ENCODE data around the gene ZNF134. TPM values are rescaled to one million over a fixed set of nuclear protein-coding genes. Genes with fewer than 3 reads are reported as not detected.
A peak's percentile ranks its signal among the peaks of the same experiment; 100 is the strongest.

ZNF134 gene
- total and polyA plus RNA-seq, 9 of the 15 experiments (the other 6 are each of a cell fraction or from before 2014, with no cell fraction given): 1.3 to 10.0 (median 5.7) TPM

GRCh38 chr19:57665261-57665806, 51.3 kb downstream of the ZNF134 start:
- no peak for DNase-seq (ENCODE audit: extremely low read depth in 1 of 4, low spot score in 3 of 4)
- 2% methylated on average over 9 of the region's 9 CpGs for WGBS (ENCODE audit: insufficient coverage, low coverage, missing lambda C conversion rate)
- Histone ChIP-seq H3K79me2 (ENCODE audit: control insufficient read depth, insufficient read depth, low read length) (no peaks in the 10 kb centered on the region), H3K4me1 (replicated peaks in 1 of 2; ENCODE audit: control insufficient read depth in 2 of 2, insufficient read depth in 2 of 2, low read length in 2 of 2) (peaks cover 0 to 8% of the 10 kb centered on the region in 2 experiments; a peak in 3 of 5 replicates), H3K4me3 (no peak overlapping the region), H3K27ac (ENCODE audit: extremely low read depth, low read depth, low read length) (no peak overlapping the region), H3K9me1 (ENCODE audit: control insufficient read depth, insufficient read depth, low read length) (no peaks in the 10 kb centered on the region), H3K4me2 (ENCODE audit: insufficient read depth, low read length) (no peak overlapping the region), H4K20me1 (replicated peaks; ENCODE audit: control insufficient read depth, insufficient read depth, low read length) (no peaks in the 10 kb centered on the region), H2AFZ (ENCODE audit: low read depth, low read length) (peak overlapping the region; percentile 70; the same call in 1 of the 2 replicates), H3K9me3 (replicated peaks; ENCODE audit: control insufficient read depth, insufficient read depth, low read depth, low read length) (no peaks in the 10 kb centered on the region), H3K9ac (ENCODE audit: insufficient read depth in 1 of 2, low read depth in 2 of 2, low read length in 2 of 2) (no peak overlapping the region), H3K27me3 (ENCODE audit: control insufficient read depth in 2 of 2, insufficient read depth in 2 of 2, low read length in 2 of 2) (peaks cover 12 to 20% of the 10 kb centered on the region in 2 experiments), H3K36me3 (ENCODE audit: control insufficient read depth, insufficient read depth, low read length) (no peaks in the 10 kb centered on the region)
- in situ Hi-C loops (cut with MboI) (no loop called here), intact Hi-C loops (cut with micrococcal nuclease) (no loop called here)
- FAIRE-seq: no peak
- TF ChIP-seq, protein P1, sequence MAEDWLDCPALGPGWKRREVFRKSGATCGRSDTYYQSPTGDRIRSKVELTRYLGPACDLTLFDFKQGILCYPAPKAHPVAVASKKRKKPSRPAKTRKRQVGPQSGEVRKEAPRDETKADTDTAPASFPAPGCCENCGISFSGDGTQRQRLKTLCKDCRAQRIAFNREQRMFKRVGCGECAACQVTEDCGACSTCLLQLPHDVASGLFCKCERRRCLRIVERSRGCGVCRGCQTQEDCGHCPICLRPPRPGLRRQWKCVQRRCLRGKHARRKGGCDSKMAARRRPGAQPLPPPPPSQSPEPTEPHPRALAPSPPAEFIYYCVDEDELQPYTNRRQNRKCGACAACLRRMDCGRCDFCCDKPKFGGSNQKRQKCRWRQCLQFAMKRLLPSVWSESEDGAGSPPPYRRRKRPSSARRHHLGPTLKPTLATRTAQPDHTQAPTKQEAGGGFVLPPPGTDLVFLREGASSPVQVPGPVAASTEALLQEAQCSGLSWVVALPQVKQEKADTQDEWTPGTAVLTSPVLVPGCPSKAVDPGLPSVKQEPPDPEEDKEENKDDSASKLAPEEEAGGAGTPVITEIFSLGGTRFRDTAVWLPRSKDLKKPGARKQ (CRISPR knock-in tag; IDR thresholded peaks at IDR 0.05): no peak
- TF ChIP-seq MTA2 (IDR thresholded peaks at IDR 0.05; ENCODE audit: low read depth) (no peak), MTA3 (IDR thresholded peaks at IDR 0.05; ENCODE audit: borderline replicate concordance) (no peak)
- ChIA-PET CTCF (ENCODE audit: low intra/inter-chr PET ratio) (no interaction called here), POLR2A (interaction anchor here (1.0 to 1.1 kb wide), 2 partner anchors 16 to 19 kb away, joined by 4 to 6 read pairs; partner anchors contain the start of gene ZNF551)
- no TSS peak for BruUV-seq (replicated peaks)
- ATAC-seq: no peak

DNA sequence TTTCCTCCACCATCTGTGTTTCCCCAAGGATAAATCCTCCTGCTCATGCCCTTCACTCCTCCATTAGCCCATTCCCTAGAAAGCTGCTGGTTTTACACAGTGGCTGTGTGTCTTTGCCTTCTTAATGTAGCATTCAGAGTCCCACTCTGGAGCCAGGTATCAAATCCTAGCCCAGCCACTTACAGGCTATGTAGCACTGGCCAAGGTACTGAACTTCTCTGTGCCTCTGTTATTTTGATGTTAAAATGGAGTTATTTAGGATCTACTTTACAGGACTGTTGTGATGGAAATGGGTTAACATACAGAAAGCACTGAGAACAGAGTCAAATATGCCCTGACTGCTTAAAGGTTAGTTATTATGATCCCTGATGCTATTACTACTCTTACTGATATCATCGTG, 53.2 kb downstream of the ZNF134 start:
- Histone ChIP-seq H3K4me2 (ENCODE audit: insufficient read depth, low read length) (no peak overlapping the region), H3K79me2 (ENCODE audit: control insufficient read depth, insufficient read depth, low read length) (no peaks in the 10 kb centered on the region), H3K27me3 (ENCODE audit: control insufficient read depth in 2 of 2, insufficient read depth in 2 of 2, low read length in 2 of 2) (peaks cover 12 to 20% of the 10 kb centered on the region in 2 experiments), H3K9me1 (ENCODE audit: control insufficient read depth, insufficient read depth, low read length) (no peaks in the 10 kb centered on the region), H2AFZ (ENCODE audit: low read depth, low read length) (no peak overlapping the region), H3K9me3 (replicated peaks; ENCODE audit: control insufficient read depth, insufficient read depth, low read depth, low read length) (no peaks in the 10 kb centered on the region), H3K4me3 (no peak overlapping the region), H3K9ac (ENCODE audit: insufficient read depth in 1 of 2, low read depth in 2 of 2, low read length in 2 of 2) (no peak overlapping the region), H3K36me3 (ENCODE audit: control insufficient read depth, insufficient read depth, low read length) (no peaks in the 10 kb centered on the region), H4K20me1 (replicated peaks; ENCODE audit: control insufficient read depth, insufficient read depth, low read length) (no peaks in the 10 kb centered on the region), H3K4me1 (replicated peaks in 1 of 2; ENCODE audit: control insufficient read depth in 2 of 2, insufficient read depth in 2 of 2, low read length in 2 of 2) (peaks cover 0 to 8% of the 10 kb centered on the region in 2 experiments; a peak in 3 of 5 replicates), H3K27ac (ENCODE audit: extremely low read depth, low read depth, low read length) (no peak overlapping the region)
- intact Hi-C loops (cut with micrococcal nuclease): no loop called here
- DNase-seq (ENCODE audit: extremely low read depth in 1 of 4, low spot score in 3 of 4) (no peak), ATAC-seq (no peak), FAIRE-seq (no peak)
- ChIA-PET POLR2A (no interaction called here), CTCF (ENCODE audit: low intra/inter-chr PET ratio) (no interaction called here)
- WGBS (ENCODE audit: insufficient coverage, low coverage, missing lambda C conversion rate): 8% methylated on average over 1 of the region's 1 CpG
- no TSS peak for BruUV-seq (replicated peaks)
- in situ Hi-C loops (cut with MboI): no loop called here
- TF ChIP-seq POLR3G (IDR thresholded peaks at IDR 0.05; ENCODE audit: extremely low read depth, insufficient read length, insufficient replicate concordance) (no peak), EHMT2 (IDR thresholded peaks at IDR 0.05) (peak; percentile 54; the same call in 1 of the 2 replicates)
